ENCODE data around the gene NEXN. TPM values are rescaled to one million over a fixed set of nuclear protein-coding genes. Genes with fewer than 3 reads are reported as not detected.
A peak's percentile ranks its signal among the peaks of the same experiment; 100 is the strongest.

The NEXN gene
- total RNA-seq, 2 donors from 2014 or later = 5.7 TPM

DNA sequence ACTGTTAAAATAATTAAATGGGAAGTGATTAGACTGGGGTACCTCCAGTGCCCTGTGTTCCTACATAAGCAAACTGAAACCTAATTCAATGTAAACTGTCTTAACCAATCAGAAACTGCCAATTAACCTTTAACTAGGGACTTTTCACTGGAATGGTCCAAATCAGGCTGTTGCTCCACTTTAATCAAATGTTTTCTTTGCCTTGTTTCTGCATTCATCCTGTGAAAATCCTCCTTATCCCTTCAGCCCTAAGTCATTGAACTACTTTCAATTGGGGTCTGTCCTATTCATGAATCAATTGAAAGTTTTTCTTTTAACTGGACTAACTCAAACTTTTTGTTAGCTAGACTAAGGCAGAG is 95.6 kb downstream of the NEXN start:
- peaks cover 3% of the 10 kb centered on the region for H3K36me3 Mint-ChIP-seq (ENCODE audit: low read depth)
- TF ChIP-seq, protein P1, sequence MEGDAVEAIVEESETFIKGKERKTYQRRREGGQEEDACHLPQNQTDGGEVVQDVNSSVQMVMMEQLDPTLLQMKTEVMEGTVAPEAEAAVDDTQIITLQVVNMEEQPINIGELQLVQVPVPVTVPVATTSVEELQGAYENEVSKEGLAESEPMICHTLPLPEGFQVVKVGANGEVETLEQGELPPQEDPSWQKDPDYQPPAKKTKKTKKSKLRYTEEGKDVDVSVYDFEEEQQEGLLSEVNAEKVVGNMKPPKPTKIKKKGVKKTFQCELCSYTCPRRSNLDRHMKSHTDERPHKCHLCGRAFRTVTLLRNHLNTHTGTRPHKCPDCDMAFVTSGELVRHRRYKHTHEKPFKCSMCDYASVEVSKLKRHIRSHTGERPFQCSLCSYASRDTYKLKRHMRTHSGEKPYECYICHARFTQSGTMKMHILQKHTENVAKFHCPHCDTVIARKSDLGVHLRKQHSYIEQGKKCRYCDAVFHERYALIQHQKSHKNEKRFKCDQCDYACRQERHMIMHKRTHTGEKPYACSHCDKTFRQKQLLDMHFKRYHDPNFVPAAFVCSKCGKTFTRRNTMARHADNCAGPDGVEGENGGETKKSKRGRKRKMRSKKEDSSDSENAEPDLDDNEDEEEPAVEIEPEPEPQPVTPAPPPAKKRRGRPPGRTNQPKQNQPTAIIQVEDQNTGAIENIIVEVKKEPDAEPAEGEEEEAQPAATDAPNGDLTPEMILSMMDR (conservative IDR thresholded peaks at IDR 0.05) = no peak
- H3K27ac Mint-ChIP-seq = peak overlapping the region; percentile 81
- H3K9me3 Mint-ChIP-seq = no peaks in the 10 kb centered on the region
- no peak overlapping the region for H3K4me3 Mint-ChIP-seq
- H3K9me3 ChIP-seq (ENCODE audit: control insufficient read depth, low read length) = no peaks in the 10 kb centered on the region
- no peak for DNase-seq
- no peak overlapping the region for H3K4me3 ChIP-seq (ENCODE audit: low read length)
- no peaks in the 10 kb centered on the region for H3K27me3 ChIP-seq (ENCODE audit: control insufficient read depth, insufficient read depth, low read length, poor library complexity, severe bottlenecking)
- no peak overlapping the region for H3K9ac ChIP-seq (ENCODE audit: extremely low read depth, low read length, poor library complexity, severe bottlenecking)
- H3K27me3 Mint-ChIP-seq (ENCODE audit: insufficient read depth) = no peaks in the 10 kb centered on the region
- peaks cover 11% of the 10 kb centered on the region for H3K36me3 ChIP-seq (ENCODE audit: control insufficient read depth, insufficient read depth, low read length)
- peaks cover 12% of the 10 kb centered on the region for H3K4me1 ChIP-seq (ENCODE audit: control insufficient read depth, insufficient read depth, low read length)
- H3K4me1 Mint-ChIP-seq = peaks cover 47% of the 10 kb centered on the region
- H3K27ac ChIP-seq (ENCODE audit: low read depth, low read length) = no peak overlapping the region

DNA sequence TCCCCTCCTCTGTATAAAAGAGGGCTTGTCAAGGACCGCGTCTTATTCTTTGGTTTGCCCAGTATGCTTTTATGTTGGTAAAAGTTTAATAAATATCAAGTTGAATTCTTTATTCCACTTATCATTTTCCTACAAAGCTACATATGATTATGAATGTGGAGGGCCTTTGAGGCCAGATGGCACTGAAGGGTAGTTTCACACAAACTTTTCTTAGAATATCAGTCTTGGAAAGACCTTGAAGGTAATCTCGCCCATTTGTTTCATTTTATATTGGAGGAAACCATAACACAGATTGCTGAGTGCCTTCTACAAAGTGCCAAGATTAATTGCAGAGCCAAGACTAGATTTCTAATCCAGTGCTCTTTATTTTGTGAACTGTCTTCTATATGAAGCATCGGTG is 96.2 kb downstream of the NEXN start:
- Mint-ChIP-seq H3K4me1 (peaks cover 49% of the 10 kb centered on the region), H3K36me3 (ENCODE audit: low read depth) (peaks cover 5% of the 10 kb centered on the region), H3K27ac (no peak overlapping the region), H3K27me3 (ENCODE audit: insufficient read depth) (no peaks in the 10 kb centered on the region), H3K9me3 (no peaks in the 10 kb centered on the region), H3K4me3 (no peak overlapping the region)
- TF ChIP-seq, protein P1 (conservative IDR thresholded peaks at IDR 0.05) = no peak
- H3K27ac ChIP-seq (ENCODE audit: low read depth, low read length) = no peak overlapping the region
- no peaks in the 10 kb centered on the region for H3K9me3 ChIP-seq (ENCODE audit: control insufficient read depth, low read length)
- DNase-seq = no peak
- H3K27me3 ChIP-seq (ENCODE audit: control insufficient read depth, insufficient read depth, low read length, poor library complexity, severe bottlenecking) = no peaks in the 10 kb centered on the region
- peaks cover 11% of the 10 kb centered on the region for H3K36me3 ChIP-seq (ENCODE audit: control insufficient read depth, insufficient read depth, low read length)
- H3K9ac ChIP-seq (ENCODE audit: extremely low read depth, low read length, poor library complexity, severe bottlenecking) = no peak overlapping the region
- WGBS, 2 experiments (ENCODE audit: insufficient coverage in 1 of 2, insufficient read length in 1 of 2) = 88 to 100% methylated on average over 1 of the region's 4 CpGs
- H3K4me3 ChIP-seq (ENCODE audit: low read length) = peak overlapping the region; percentile 3
- H3K4me1 ChIP-seq (ENCODE audit: control insufficient read depth, insufficient read depth, low read length) = peaks cover 12% of the 10 kb centered on the region

DNA sequence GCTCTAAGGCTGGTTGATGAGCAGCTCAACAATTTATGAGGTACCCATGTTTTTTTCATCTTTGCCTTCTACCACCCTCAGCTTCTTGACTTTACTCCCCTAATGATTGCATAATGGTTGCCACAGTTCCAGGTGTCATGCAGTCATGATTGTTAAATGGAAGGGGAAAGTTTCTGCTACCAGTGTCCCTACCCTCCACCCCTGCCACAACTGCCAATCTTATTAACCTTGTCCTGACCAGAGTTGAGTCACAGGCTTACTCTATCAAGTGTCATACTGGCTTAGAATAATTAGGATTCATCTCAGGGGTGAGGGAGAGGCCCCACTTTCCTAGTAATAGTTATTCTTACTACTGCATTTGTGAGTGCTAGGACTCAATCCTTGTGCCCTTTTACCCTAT is 98.4 kb downstream of the NEXN start:
- H3K4me1 ChIP-seq (ENCODE audit: control insufficient read depth, insufficient read depth, low read length) = peaks cover 12% of the 10 kb centered on the region
- no peak for DNase-seq
- TF ChIP-seq, protein P1 (conservative IDR thresholded peaks at IDR 0.05) = no peak
- H3K36me3 ChIP-seq (ENCODE audit: control insufficient read depth, insufficient read depth, low read length) = peaks cover 9% of the 10 kb centered on the region
- peaks cover 15% of the 10 kb centered on the region for H3K36me3 Mint-ChIP-seq (ENCODE audit: low read depth)
- H3K27me3 Mint-ChIP-seq (ENCODE audit: insufficient read depth) = no peaks in the 10 kb centered on the region
- no peak overlapping the region for H3K4me3 ChIP-seq (ENCODE audit: low read length)
- no peak overlapping the region for H3K9ac ChIP-seq (ENCODE audit: extremely low read depth, low read length, poor library complexity, severe bottlenecking)
- no peak overlapping the region for H3K27ac ChIP-seq (ENCODE audit: low read depth, low read length)
- H3K9me3 ChIP-seq (ENCODE audit: control insufficient read depth, low read length) = no peaks in the 10 kb centered on the region
- no peaks in the 10 kb centered on the region for H3K27me3 ChIP-seq (ENCODE audit: control insufficient read depth, insufficient read depth, low read length, poor library complexity, severe bottlenecking)
- no peak overlapping the region for H3K4me3 Mint-ChIP-seq
- no peaks in the 10 kb centered on the region for H3K9me3 Mint-ChIP-seq
- H3K4me1 Mint-ChIP-seq = peaks cover 42% of the 10 kb centered on the region
- no peak overlapping the region for H3K27ac Mint-ChIP-seq
